ENCODE measurements around the gene ANKIB1. TPM values are rescaled to one million over a fixed set of nuclear protein-coding genes. Genes with fewer than 3 reads are reported as not detected.
A peak's percentile ranks its signal among the peaks of the same experiment; 100 is the strongest.

The ANKIB1 gene
- 37.7 and 52.1 TPM in 2 replicates for total RNA-seq (ENCODE audit: low replicate concordance)

- Mint-ChIP-seq H3K4me1 (peaks cover 32% of the 10 kb centered on the region), H3K27me3 (ENCODE audit: insufficient read depth, low read depth) (no peaks in the 10 kb centered on the region)
- peak; percentile 94 for DNase-seq (ENCODE audit: low spot score)
Observed at GRCh38 chr7:92245487-92246359, at the start of gene ANKIB1, which contains the start of gene KRIT1. Gene ANKIB1, plus strand, starts transcription at chr7:92245974. Its CDS starts 49,005 bp downstream, at chr7:92294979. Gene KRIT1, minus strand, starts transcription at chr7:92245914. Its CDS starts 3,779 bp downstream, at chr7:92242135.

GRCh38 chr7:92200791-92201190, 45.0 kb upstream of the ANKIB1 start:
- no peaks in the 10 kb centered on the region for H3K27me3 ChIP-seq

More at GRCh38 chr7:92245487-92246359, at the start of gene ANKIB1, which contains the start of gene KRIT1:
- H3K4me3 ChIP-seq: peak within 1 kb of the TSS; percentile 85
- peaks cover 16% of the 10 kb centered on the region for H3K36me3 ChIP-seq
- TF ChIP-seq CTCF (IDR thresholded peaks at IDR 0.05) (peak; percentile 20), EZH2phosphoT487 (IDR thresholded peaks at IDR 0.05) (peak; percentile 22), EZH2 (IDR thresholded peaks at IDR 0.05) (no peak)
- H3K4me3 Mint-ChIP-seq: peak within 1 kb of the TSS; percentile 97
- peak within 1 kb of the TSS; percentile 90 for H3K4me2 ChIP-seq
- peaks cover 80% of the 10 kb centered on the region for H3K79me2 ChIP-seq (ENCODE audit: low read depth)
- H3K9me3 Mint-ChIP-seq: no peaks in the 10 kb centered on the region
- peaks cover 13% of the 10 kb centered on the region for H4K20me1 ChIP-seq (ENCODE audit: low read depth)
- peak within 1 kb of the TSS; percentile 92 for H2AFZ ChIP-seq (replicated peaks)
- H3K27ac Mint-ChIP-seq: peak within 1 kb of the TSS; percentile 100
- peak within 1 kb of the TSS; percentile 82 for H3K9ac ChIP-seq
- H3F3A ChIP-seq (ENCODE audit: low read depth): peaks cover 23% of the 10 kb centered on the region
- no peaks in the 10 kb centered on the region for H3K9me3 ChIP-seq (ENCODE audit: low read depth)
- H3K27me3 ChIP-seq: no peaks in the 10 kb centered on the region
- peak within 1 kb of the TSS; percentile 95 for H3K27ac ChIP-seq
- no peaks in the 10 kb centered on the region for H3K36me3 Mint-ChIP-seq
- peaks cover 26% of the 10 kb centered on the region for H3K4me1 ChIP-seq

GRCh38 chr7:92205987-92206386, 39.8 kb upstream of the ANKIB1 start:
- no peak overlapping the region for H3K9ac ChIP-seq
- no peak overlapping the region for H3K4me3 Mint-ChIP-seq
- H3K36me3 ChIP-seq: peaks cover 5% of the 10 kb centered on the region
- no peaks in the 10 kb centered on the region for H3K9me3 ChIP-seq (ENCODE audit: low read depth)
- peaks cover 10% of the 10 kb centered on the region for H3K79me2 ChIP-seq (ENCODE audit: low read depth)
- DNase-seq (ENCODE audit: low spot score): peak; percentile 7
- TF ChIP-seq EZH2 (IDR thresholded peaks at IDR 0.05) (no peak), CTCF (IDR thresholded peaks at IDR 0.05) (no peak), EZH2phosphoT487 (IDR thresholded peaks at IDR 0.05) (no peak)
- no peaks in the 10 kb centered on the region for H3K4me1 Mint-ChIP-seq
- no peaks in the 10 kb centered on the region for H3K27me3 ChIP-seq
- H3K4me2 ChIP-seq: no peak overlapping the region
- no peaks in the 10 kb centered on the region for H4K20me1 ChIP-seq (ENCODE audit: low read depth)
- no peak overlapping the region for H2AFZ ChIP-seq (replicated peaks)
- peaks cover 17% of the 10 kb centered on the region for H3K9me3 Mint-ChIP-seq
- no peak overlapping the region for H3K4me3 ChIP-seq
- H3K27ac Mint-ChIP-seq: no peak overlapping the region
- H3K36me3 Mint-ChIP-seq: peaks cover 53% of the 10 kb centered on the region
- no peaks in the 10 kb centered on the region for H3F3A ChIP-seq (ENCODE audit: low read depth)
- H3K27ac ChIP-seq: no peak overlapping the region
- no peaks in the 10 kb centered on the region for H3K4me1 ChIP-seq
- H3K27me3 Mint-ChIP-seq (ENCODE audit: insufficient read depth, low read depth): no peaks in the 10 kb centered on the region

More at GRCh38 chr7:92200791-92201190, 45.0 kb upstream of the ANKIB1 start:
- H3K27me3 Mint-ChIP-seq (ENCODE audit: insufficient read depth, low read depth): peaks cover 2% of the 10 kb centered on the region
- no peaks in the 10 kb centered on the region for H3K4me1 Mint-ChIP-seq
- Histone ChIP-seq H3F3A (ENCODE audit: low read depth) (no peaks in the 10 kb centered on the region), H3K4me2 (no peak overlapping the region), H3K4me3 (no peak overlapping the region), H3K79me2 (ENCODE audit: low read depth) (no peaks in the 10 kb centered on the region), H3K9ac (no peak overlapping the region), H3K36me3 (peaks cover 3% of the 10 kb centered on the region), H3K4me1 (no peaks in the 10 kb centered on the region), H3K9me3 (ENCODE audit: low read depth) (no peaks in the 10 kb centered on the region), H3K27ac (no peak overlapping the region), H4K20me1 (ENCODE audit: low read depth) (no peaks in the 10 kb centered on the region), H2AFZ (replicated peaks) (no peak overlapping the region)
- no peak for TF ChIP-seq EZH2phosphoT487 (IDR thresholded peaks at IDR 0.05)
- no peak for TF ChIP-seq EZH2 (IDR thresholded peaks at IDR 0.05)
- TF ChIP-seq CTCF (IDR thresholded peaks at IDR 0.05): no peak
- H3K4me3 Mint-ChIP-seq: no peak overlapping the region
- H3K27ac Mint-ChIP-seq: no peak overlapping the region
- peaks cover 36% of the 10 kb centered on the region for H3K36me3 Mint-ChIP-seq
- no peak for DNase-seq (ENCODE audit: low spot score)
- no peaks in the 10 kb centered on the region for H3K9me3 Mint-ChIP-seq

Data from neural progenitor cell (in vitro differentiated cells).